Limb (tissue), 2 donors: ENCODE data around the gene MAT1A.
"Not testable (repeated sequence)": the region's sequence is repeated elsewhere in the genome, so short reads cannot be mapped to it uniquely, and the experiment has no call there.

ENCODE experiments used
- DNase-seq, 2 donors: peaks; one replicate each; pipeline ENCODE4 v3.0.0-alpha.2; 2016; ENCODE audit errors: extremely low spot score in 2 of 2

Gene MAT1A

GRCh38 chr10:80265740-80266512, 23.5 kb downstream of the MAT1A start:
- DNase-seq: no peak

- DNase-seq: no peak
These were observed 25.1 kb downstream of the MAT1A start for GRCh38 chr10:80264081-80265056.

GRCh38 chr10:80261316-80262030, 28.0 kb downstream of the MAT1A start:
- DNase-seq: no peak

- DNase-seq: peak in 1 of 2 donors; percentile 56
These were observed 28.9 kb downstream of the MAT1A start for GRCh38 chr10:80260295-80261243.

GRCh38 chr10:80259405-80259871, 30.0 kb downstream of the MAT1A start:
- DNase-seq: no peak

GRCh38 chr10:80256798-80257197, 32.7 kb downstream of the MAT1A start:
- DNase-seq: peak in 1 of 2 donors; percentile 43

GRCh38 chr10:80254726-80255125, 34.7 kb downstream of the MAT1A start:
- DNase-seq: not testable (repeated sequence)

GRCh38 chr10:80253963-80254271, 35.5 kb downstream of the MAT1A start:
- DNase-seq: peak in 1 of 2 donors; percentile 5

GRCh38 chr10:80253266-80253962, 36.0 kb downstream of the MAT1A start:
- peak in 1 of 2 donors; percentile 13 for DNase-seq

- DNase-seq: peak in 1 of 2 donors; percentile 30
These were observed 37.1 kb downstream of the MAT1A start for GRCh38 chr10:80252296-80252887.

- DNase-seq: not testable (repeated sequence)
These were observed 37.7 kb downstream of the MAT1A start for GRCh38 chr10:80251703-80252280.

GRCh38 chr10:80250399-80250798, 39.1 kb downstream of the MAT1A start:
- not testable (repeated sequence) for DNase-seq

- DNase-seq: not testable (repeated sequence)
These were observed 39.6 kb downstream of the MAT1A start for GRCh38 chr10:80249906-80250305.

- DNase-seq: not testable (repeated sequence)
These were observed 41.8 kb downstream of the MAT1A start for GRCh38 chr10:80247611-80248010.

GRCh38 chr10:80244371-80244770, 45.1 kb downstream of the MAT1A start:
- not testable (repeated sequence) for DNase-seq

- DNase-seq: not testable (repeated sequence)
These were observed 47.1 kb downstream of the MAT1A start for GRCh38 chr10:80242341-80242740.

GRCh38 chr10:80236457-80236856, 53.0 kb downstream of the MAT1A start:
- not testable (repeated sequence) for DNase-seq

GRCh38 chr10:80234331-80235235, 54.9 kb downstream of the MAT1A start:
- DNase-seq: not testable (repeated sequence)
